Osteoblast (primary cell): ENCODE data around the gene TARBP2. TPM values are rescaled to one million over a fixed set of nuclear protein-coding genes. Genes with fewer than 3 reads are reported as not detected.

Source experiments
- DNase-seq: peaks from one replicate; pipeline ENCODE4 v3.0.0; 2011; ENCODE audit warnings: low spot score, mixed read lengths; ENCODE audit not compliant: insufficient read length; ENCODE audit errors: missing footprints
- H2AFZ ChIP-seq: 2 replicates; pipeline ENCODE4 v1.6.0; 2011; ENCODE audit warnings: mild to moderate bottlenecking, low read length
- H3K27ac ChIP-seq: 2 replicates; pipeline ENCODE4 v1.5.1; 2011; ENCODE audit warnings: mild to moderate bottlenecking, low read depth, low read length, moderate library complexity
- H3K27me3 ChIP-seq: 2 replicates; pipeline ENCODE4 v1.6.0; 2012; ENCODE audit warnings: mild to moderate bottlenecking, control low read depth, inconsistent platforms, low read length, moderate library complexity; ENCODE audit not compliant: insufficient read depth
- H3K36me3 ChIP-seq: 2 replicates; pipeline ENCODE4 v1.5.1; 2011; ENCODE audit warnings: mild to moderate bottlenecking, low read length, control low read depth, moderate library complexity; ENCODE audit not compliant: insufficient read depth
- H3K4me1 ChIP-seq: 2 replicates; pipeline ENCODE4 v1.5.1; 2011; ENCODE audit warnings: mild to moderate bottlenecking, low read length, control low read depth, moderate library complexity; ENCODE audit not compliant: insufficient read depth
- H3K4me2 ChIP-seq: 2 replicates; pipeline ENCODE4 v1.6.0; 2011; ENCODE audit warnings: mild to moderate bottlenecking, low read length; ENCODE audit not compliant: insufficient read depth
- H3K4me3 ChIP-seq: fragments of 200-600 bp; sonication (generic); 3 replicates; pipeline ENCODE4 v1.5.1; 2012; ENCODE audit warnings: mild to moderate bottlenecking, low read length, inconsistent platforms; ENCODE audit not compliant: insufficient read depth
- H3K79me2 ChIP-seq: 2 replicates; pipeline ENCODE4 v1.6.0; 2012; ENCODE audit warnings: mild to moderate bottlenecking, low read length, control low read depth, inconsistent platforms; ENCODE audit not compliant: insufficient read depth
- H3K9me3 ChIP-seq: 2 replicates; pipeline ENCODE4 v1.5.1; 2011; ENCODE audit warnings: low read depth, low read length, control low read depth
- H4K20me1 ChIP-seq: 2 replicates; pipeline ENCODE4 v1.6.0; 2012; ENCODE audit warnings: mild to moderate bottlenecking, low read length, control low read depth; ENCODE audit not compliant: insufficient read depth
- CTCF ChIP-seq: IDR thresholded peaks from 2 replicates; pipeline ENCODE4 v1.5.1; 2011; ENCODE audit warnings: mild to moderate bottlenecking, low read depth, low read length, moderate library complexity; ENCODE audit errors: extremely low read depth
- total RNA-seq: library from RNA; depleted of rRNA; stranded (reverse); fragments of >200 nt; gene quantifications from 2 replicates; pipeline ENCODE4 v1.2.3, GENCODE V29; 2012

TARBP2 gene
- total RNA-seq, 1 donor: 35.5 TPM

DNA sequence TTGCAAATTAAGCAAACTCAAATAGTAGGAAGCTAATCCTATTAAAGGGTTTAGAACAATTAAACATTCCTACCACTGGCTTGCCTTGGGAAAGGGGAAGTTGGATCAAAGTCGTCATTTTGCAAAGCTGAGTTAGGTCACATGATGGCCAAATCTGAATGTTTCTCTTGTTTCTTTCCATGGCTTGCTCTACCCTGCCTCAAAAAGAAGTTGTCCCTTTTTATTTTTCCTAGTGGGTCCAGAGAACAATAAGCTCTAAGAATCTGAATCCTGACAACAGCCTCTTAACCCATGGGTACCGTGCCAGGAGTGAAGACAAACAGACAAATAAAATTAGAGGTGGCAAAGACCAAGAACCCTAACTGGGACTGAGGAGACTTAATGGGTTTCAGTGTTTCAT lies 32.4 kb downstream of the TARBP2 start:
- no peak for TF ChIP-seq CTCF
- H3K27ac ChIP-seq: no peak overlapping the region
- H3K79me2 ChIP-seq: no peaks in the 10 kb centered on the region
- H4K20me1 ChIP-seq: no peaks in the 10 kb centered on the region
- no peak overlapping the region for H2AFZ ChIP-seq
- no peaks in the 10 kb centered on the region for H3K27me3 ChIP-seq
- no peak overlapping the region for H3K4me3 ChIP-seq
- H3K4me2 ChIP-seq: no peak overlapping the region
- no peak for DNase-seq
- peaks cover 77% of the 10 kb centered on the region for H3K36me3 ChIP-seq
- peaks cover 11% of the 10 kb centered on the region for H3K4me1 ChIP-seq
- no peaks in the 10 kb centered on the region for H3K9me3 ChIP-seq

GRCh38 chr12:53536962-53537361 lies 35.9 kb downstream of the TARBP2 start:
- no peaks in the 10 kb centered on the region for H3K79me2 ChIP-seq
- H4K20me1 ChIP-seq: no peaks in the 10 kb centered on the region
- H3K4me3 ChIP-seq: no peak overlapping the region
- no peaks in the 10 kb centered on the region for H3K9me3 ChIP-seq
- H3K4me2 ChIP-seq: no peak overlapping the region
- no peaks in the 10 kb centered on the region for H3K27me3 ChIP-seq
- H2AFZ ChIP-seq: no peak overlapping the region
- H3K27ac ChIP-seq: no peak overlapping the region
- H3K4me1 ChIP-seq: peaks cover 13% of the 10 kb centered on the region
- no peak for DNase-seq
- H3K36me3 ChIP-seq: peaks cover 70% of the 10 kb centered on the region
- no peak for TF ChIP-seq CTCF

DNA sequence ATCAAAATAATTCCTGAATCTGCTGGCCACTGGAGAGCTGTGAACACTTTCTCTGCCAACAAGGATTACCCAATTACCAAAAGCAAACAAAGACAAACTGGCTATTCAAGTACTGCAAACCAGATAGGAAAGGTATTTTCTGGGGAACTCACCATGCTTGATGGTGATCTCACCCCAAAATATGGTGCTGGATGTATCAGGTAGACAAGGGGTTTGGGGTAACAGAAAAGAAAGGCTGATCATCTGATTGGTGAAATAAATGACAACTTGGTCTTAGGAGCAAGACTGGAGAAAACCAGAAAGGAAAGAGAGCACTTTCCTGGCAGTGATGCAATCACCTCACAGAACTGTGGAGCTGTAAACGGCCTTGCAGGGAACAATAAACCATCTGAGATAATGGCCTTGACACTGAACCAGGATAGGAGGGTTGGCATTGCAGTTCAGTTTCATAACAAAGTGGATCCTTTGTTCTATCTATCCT lies 37.2 kb downstream of the TARBP2 start:
- H3K9me3 ChIP-seq: no peaks in the 10 kb centered on the region
- H3K27ac ChIP-seq: peak overlapping the region; percentile 73
- no peaks in the 10 kb centered on the region for H4K20me1 ChIP-seq
- no peak for DNase-seq
- H3K27me3 ChIP-seq: no peaks in the 10 kb centered on the region
- peaks cover 13% of the 10 kb centered on the region for H3K4me1 ChIP-seq
- TF ChIP-seq CTCF: no peak
- H2AFZ ChIP-seq: no peak overlapping the region
- H3K4me2 ChIP-seq: peak overlapping the region; percentile 30
- H3K4me3 ChIP-seq: no peak overlapping the region
- H3K79me2 ChIP-seq: no peaks in the 10 kb centered on the region
- H3K36me3 ChIP-seq: peaks cover 68% of the 10 kb centered on the region

DNA sequence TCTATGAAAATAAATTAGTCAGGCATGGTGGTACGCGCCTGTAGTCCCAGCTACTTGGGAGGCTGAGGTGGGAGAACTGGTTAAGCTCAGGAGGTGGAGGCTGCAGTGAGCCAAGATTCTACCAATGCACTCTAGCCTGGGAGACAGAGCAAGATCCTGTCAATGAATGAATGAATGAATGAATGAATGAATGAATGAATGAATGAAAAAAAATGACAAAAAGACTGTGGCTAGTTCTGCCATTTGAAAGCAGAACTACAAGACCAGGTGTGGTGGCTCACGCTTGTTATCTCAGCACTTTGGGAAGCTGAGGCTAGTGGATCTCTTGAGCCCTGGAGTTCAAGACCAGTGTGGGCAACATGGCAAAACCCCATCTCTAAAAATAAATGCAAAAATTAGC lies 38.4 kb downstream of the TARBP2 start:
- Histone ChIP-seq H3K27ac (no peak overlapping the region), H3K4me3 (no peak overlapping the region), H3K4me2 (no peak overlapping the region), H3K27me3 (no peaks in the 10 kb centered on the region), H2AFZ (no peak overlapping the region), H3K9me3 (no peaks in the 10 kb centered on the region), H3K4me1 (peaks cover 17% of the 10 kb centered on the region), H3K36me3 (peaks cover 57% of the 10 kb centered on the region), H4K20me1 (no peaks in the 10 kb centered on the region), H3K79me2 (no peaks in the 10 kb centered on the region)
- DNase-seq: no peak
- TF ChIP-seq CTCF: no peak
